Hepatocyte (in vitro differentiated cells): ENCODE results near the gene CRYZL1. TPM values are rescaled to one million over a fixed set of nuclear protein-coding genes. Genes with fewer than 3 reads are reported as not detected.

ENCODE experiments used
- DNase-seq: peaks from one replicate; pipeline ENCODE4 v3.0.0-alpha.2; 2016; ENCODE audit warnings: low spot score
- H2AFZ ChIP-seq: fragments of 200-600 bp; sonication (generic); 2 replicates; pipeline ENCODE4 v1.6.0; 2016; ENCODE audit warnings: antibody characterized with exemption, mild to moderate bottlenecking
- H3K27ac ChIP-seq: fragments of 200-600 bp; sonication (generic); 2 replicates; pipeline ENCODE4 v1.5.1; 2016; ENCODE audit warnings: mild to moderate bottlenecking
- H3K27me3 ChIP-seq: fragments of 200-600 bp; sonication (generic); 2 replicates; pipeline ENCODE4 v1.6.1; 2016
- H3K36me3 ChIP-seq: fragments of 200-600 bp; sonication (generic); replicated peaks from 2 replicates; pipeline ENCODE4 v1.5.1; 2016; ENCODE audit warnings: low read depth; ENCODE audit not compliant: insufficient read depth
- H3K4me1 ChIP-seq: fragments of 200-600 bp; sonication (generic); 2 replicates; pipeline ENCODE4 v1.5.1; 2016; ENCODE audit warnings: mild to moderate bottlenecking, moderate library complexity; ENCODE audit not compliant: insufficient read depth
- H3K4me2 ChIP-seq: fragments of 200-600 bp; sonication (generic); 2 replicates; pipeline ENCODE4 v1.6.0; 2016
- H3K4me3 ChIP-seq: fragments of 200-600 bp; sonication (generic); 2 replicates; pipeline ENCODE4 v1.5.1; 2016; ENCODE audit warnings: mild to moderate bottlenecking
- H3K79me2 ChIP-seq: fragments of 200-600 bp; sonication (generic); 2 replicates; pipeline ENCODE4 v1.6.0; 2017; ENCODE audit warnings: mild to moderate bottlenecking
- H3K9me2 ChIP-seq: fragments of 200-600 bp; sonication (generic); replicated peaks from 2 replicates; pipeline ENCODE4 v1.6.0; 2017; ENCODE audit warnings: mild to moderate bottlenecking; ENCODE audit not compliant: insufficient read depth
- H3K9me3 ChIP-seq: fragments of 200-600 bp; sonication (generic); 2 replicates; pipeline ENCODE4 v1.5.1; 2016; ENCODE audit warnings: low read depth, mild to moderate bottlenecking
- H4K20me1 ChIP-seq: fragments of 200-600 bp; sonication (generic); 2 replicates; pipeline ENCODE4 v1.6.0; 2016; ENCODE audit warnings: mild to moderate bottlenecking; ENCODE audit not compliant: insufficient read depth, poor library complexity, severe bottlenecking
- CTCF ChIP-seq: fragments of 200-600 bp; sonication (generic); IDR thresholded peaks from 2 replicates; pipeline ENCODE4 v1.5.1; 2016; ENCODE audit warnings: antibody characterized with exemption, mild to moderate bottlenecking; ENCODE audit not compliant: poor library complexity
- EZH2 ChIP-seq: fragments of 200-600 bp; sonication (generic); IDR thresholded peaks from 2 replicates; pipeline ENCODE4 v1.6.1; 2016; ENCODE audit warnings: antibody characterized with exemption, mild to moderate bottlenecking, borderline replicate concordance
- EZH2phosphoT487 ChIP-seq: fragments of 200-600 bp; sonication (generic); IDR thresholded peaks from one replicate; pipeline ENCODE4 v1.6.1; 2018; ENCODE audit warnings: antibody characterized with exemption, mild to moderate bottlenecking, low read depth, moderate library complexity; ENCODE audit not compliant: unreplicated experiment, severe bottlenecking
- WGBS: methylation state at CpG from one replicate; pipeline ENCODE4 v1.1.6; 2016; ENCODE audit warnings: low lambda C conversion rate; ENCODE audit errors: missing lambda C conversion rate; 5-methylcytosine and 5-hydroxymethylcytosine counted together
- polyA plus RNA-seq: library from polyadenylated mRNA; unstranded; fragments of >200 nt; fragmentation: Nextera tagmentation; extraction: Ambion mirVana; gene quantifications from 2 replicates; pipeline ENCODE4 v1.2.1, GENCODE V29; 2016
- total RNA-seq: library from RNA; depleted of rRNA; stranded (reverse); fragments of >200 nt; gene quantifications from 2 replicates; pipeline ENCODE4 v1.2.3, GENCODE V29; 2014

Gene CRYZL1
- total and polyA plus RNA-seq, 2 experiments from 2014 or later = 29.7 to 41.5 TPM

GRCh38 chr21:33611006-33611744, 30.4 kb downstream of the CRYZL1 start:
- no peaks in the 10 kb centered on the region for H3K4me1 ChIP-seq
- no peaks in the 10 kb centered on the region for H3K9me2 ChIP-seq
- DNase-seq = no peak
- H2AFZ ChIP-seq = no peak overlapping the region
- no peaks in the 10 kb centered on the region for H3K27me3 ChIP-seq
- H3K27ac ChIP-seq = no peak overlapping the region
- no peak overlapping the region for H3K4me3 ChIP-seq
- no peak for TF ChIP-seq CTCF
- no peak for TF ChIP-seq EZH2
- no peak for TF ChIP-seq EZH2phosphoT487
- H3K4me2 ChIP-seq = no peak overlapping the region
- H3K79me2 ChIP-seq = no peaks in the 10 kb centered on the region
- no peaks in the 10 kb centered on the region for H3K36me3 ChIP-seq
- H4K20me1 ChIP-seq = no peaks in the 10 kb centered on the region
- H3K9me3 ChIP-seq = no peaks in the 10 kb centered on the region
- WGBS = 93% methylated on average over 7 of the region's 7 CpGs

- Histone ChIP-seq H3K9me2 (no peaks in the 10 kb centered on the region), H2AFZ (no peak overlapping the region)
Observed at GRCh38 chr21:33608559-33608958, 33.0 kb downstream of the CRYZL1 start.

GRCh38 chr21:33598051-33598450, 43.5 kb downstream of the CRYZL1 start:
- no peaks in the 10 kb centered on the region for H3K27me3 ChIP-seq
- WGBS = 89% methylated on average over 1 of the region's 1 CpG
- no peaks in the 10 kb centered on the region for H3K9me2 ChIP-seq
- no peaks in the 10 kb centered on the region for H3K79me2 ChIP-seq
- no peaks in the 10 kb centered on the region for H3K9me3 ChIP-seq
- no peaks in the 10 kb centered on the region for H3K4me1 ChIP-seq
- H3K4me2 ChIP-seq = no peak overlapping the region
- H3K27ac ChIP-seq = no peak overlapping the region
- peaks cover 4% of the 10 kb centered on the region for H3K36me3 ChIP-seq
- no peak for TF ChIP-seq EZH2
- no peak for TF ChIP-seq CTCF
- TF ChIP-seq EZH2phosphoT487 = no peak
- DNase-seq = no peak
- H3K4me3 ChIP-seq = no peak overlapping the region
- no peak overlapping the region for H2AFZ ChIP-seq
- no peaks in the 10 kb centered on the region for H4K20me1 ChIP-seq

More at GRCh38 chr21:33608559-33608958, 33.0 kb downstream of the CRYZL1 start:
- TF ChIP-seq EZH2 (no peak), CTCF (no peak), EZH2phosphoT487 (no peak)
- 81% methylated on average over 1 of the region's 1 CpG for WGBS
- DNase-seq = no peak
- H3K27ac ChIP-seq = no peak overlapping the region
- no peak overlapping the region for H3K4me2 ChIP-seq
- H3K9me3 ChIP-seq = no peaks in the 10 kb centered on the region
- H3K36me3 ChIP-seq = no peaks in the 10 kb centered on the region
- H3K4me1 ChIP-seq = no peaks in the 10 kb centered on the region
- H3K27me3 ChIP-seq = no peaks in the 10 kb centered on the region
- H4K20me1 ChIP-seq = no peaks in the 10 kb centered on the region
- no peaks in the 10 kb centered on the region for H3K79me2 ChIP-seq
- no peak overlapping the region for H3K4me3 ChIP-seq
